HUES6 (cell line): ENCODE results near the gene RBFOX1.

Experiments used
- H3K27ac ChIP-seq: 2 replicates; pipeline ENCODE4 v1.7.0; 2013; ENCODE audit warnings: low read depth, mild to moderate bottlenecking, low read length, inconsistent platforms
- H3K27me3 ChIP-seq: 2 replicates; pipeline ENCODE4 v1.6.1; 2013; ENCODE audit warnings: low read length; ENCODE audit not compliant: control insufficient read depth, insufficient read depth
- H3K36me3 ChIP-seq: 2 replicates; pipeline ENCODE4 v1.6.1; 2013; ENCODE audit warnings: low read length; ENCODE audit not compliant: control insufficient read depth, insufficient read depth
- H3K4me1 ChIP-seq: 2 replicates; pipeline ENCODE4 v1.6.1; 2013; ENCODE audit warnings: low read length; ENCODE audit not compliant: control insufficient read depth, insufficient read depth
- H3K4me3 ChIP-seq: 2 replicates; pipeline ENCODE4 v1.5.1; 2013; ENCODE audit warnings: low read depth, low read length
- H3K9ac ChIP-seq: one replicate; pipeline ENCODE4 v1.6.1; 2013; ENCODE audit warnings: mild to moderate bottlenecking, low read length
- H3K9me3 ChIP-seq: 2 replicates; pipeline ENCODE4 v1.6.1; 2013; ENCODE audit warnings: low read depth, low read length; ENCODE audit not compliant: control insufficient read depth, insufficient read depth

The RBFOX1 gene

GRCh38 chr16:7561908-7562405, 229.3 kb downstream of the RBFOX1 start:
- Histone ChIP-seq H3K4me1 (no peaks in the 10 kb centered on the region), H3K9me3 (no peaks in the 10 kb centered on the region), H3K4me3 (no peak overlapping the region), H3K36me3 (no peaks in the 10 kb centered on the region), H3K9ac (no peak overlapping the region), H3K27me3 (no peaks in the 10 kb centered on the region), H3K27ac (no peak overlapping the region)

GRCh38 chr16:7566360-7566759, 233.7 kb downstream of the RBFOX1 start:
- H3K27ac ChIP-seq, result no peak overlapping the region
- no peak overlapping the region for H3K9ac ChIP-seq
- H3K27me3 ChIP-seq, result no peaks in the 10 kb centered on the region
- H3K4me1 ChIP-seq, result no peaks in the 10 kb centered on the region
- H3K4me3 ChIP-seq, result no peak overlapping the region
- no peaks in the 10 kb centered on the region for H3K9me3 ChIP-seq
- no peaks in the 10 kb centered on the region for H3K36me3 ChIP-seq

- Histone ChIP-seq H3K9ac (no peak overlapping the region), H3K4me1 (no peaks in the 10 kb centered on the region), H3K27me3 (no peaks in the 10 kb centered on the region), H3K9me3 (no peaks in the 10 kb centered on the region), H3K4me3 (no peak overlapping the region), H3K27ac (no peak overlapping the region), H3K36me3 (no peaks in the 10 kb centered on the region)
Measured at GRCh38 chr16:7571366-7571765, 238.7 kb downstream of the RBFOX1 start.

- H3K27ac ChIP-seq, result no peak overlapping the region
- no peaks in the 10 kb centered on the region for H3K36me3 ChIP-seq
- H3K9ac ChIP-seq, result no peak overlapping the region
- no peaks in the 10 kb centered on the region for H3K9me3 ChIP-seq
- H3K4me3 ChIP-seq, result no peak overlapping the region
- H3K4me1 ChIP-seq, result no peaks in the 10 kb centered on the region
- no peaks in the 10 kb centered on the region for H3K27me3 ChIP-seq
Measured at GRCh38 chr16:7577588-7577987, 244.9 kb downstream of the RBFOX1 start.

GRCh38 chr16:7579454-7579853, 246.8 kb downstream of the RBFOX1 start:
- H3K4me3 ChIP-seq, result no peak overlapping the region
- H3K4me1 ChIP-seq, result no peaks in the 10 kb centered on the region
- no peak overlapping the region for H3K27ac ChIP-seq
- H3K9me3 ChIP-seq, result no peaks in the 10 kb centered on the region
- no peaks in the 10 kb centered on the region for H3K36me3 ChIP-seq
- H3K9ac ChIP-seq, result no peak overlapping the region
- no peaks in the 10 kb centered on the region for H3K27me3 ChIP-seq

- no peaks in the 10 kb centered on the region for H3K27me3 ChIP-seq
- no peak overlapping the region for H3K4me3 ChIP-seq
- no peaks in the 10 kb centered on the region for H3K9me3 ChIP-seq
- H3K4me1 ChIP-seq, result no peaks in the 10 kb centered on the region
- H3K36me3 ChIP-seq, result no peaks in the 10 kb centered on the region
- no peak overlapping the region for H3K9ac ChIP-seq
- no peak overlapping the region for H3K27ac ChIP-seq
Measured at GRCh38 chr16:7581175-7581574, 248.5 kb downstream of the RBFOX1 start.

GRCh38 chr16:7583396-7583795, 250.8 kb downstream of the RBFOX1 start:
- Histone ChIP-seq H3K27me3 (no peaks in the 10 kb centered on the region), H3K9ac (no peak overlapping the region), H3K9me3 (no peaks in the 10 kb centered on the region), H3K36me3 (no peaks in the 10 kb centered on the region), H3K4me1 (no peaks in the 10 kb centered on the region), H3K27ac (no peak overlapping the region), H3K4me3 (no peak overlapping the region)

- Histone ChIP-seq H3K27ac (no peak overlapping the region), H3K27me3 (no peaks in the 10 kb centered on the region), H3K9me3 (no peaks in the 10 kb centered on the region), H3K36me3 (no peaks in the 10 kb centered on the region), H3K4me1 (no peaks in the 10 kb centered on the region), H3K4me3 (no peak overlapping the region), H3K9ac (no peak overlapping the region)
Measured at GRCh38 chr16:7584561-7584960, 251.9 kb downstream of the RBFOX1 start.

GRCh38 chr16:7585705-7586104, 253.1 kb downstream of the RBFOX1 start:
- H3K36me3 ChIP-seq, result no peaks in the 10 kb centered on the region
- H3K9ac ChIP-seq, result no peak overlapping the region

GRCh38 chr16:7590934-7591333, 258.3 kb downstream of the RBFOX1 start:
- H3K4me1 ChIP-seq, result no peaks in the 10 kb centered on the region
- no peak overlapping the region for H3K27ac ChIP-seq
- no peaks in the 10 kb centered on the region for H3K36me3 ChIP-seq
- H3K9ac ChIP-seq, result no peak overlapping the region
- no peaks in the 10 kb centered on the region for H3K27me3 ChIP-seq
- H3K4me3 ChIP-seq, result no peak overlapping the region
- no peaks in the 10 kb centered on the region for H3K9me3 ChIP-seq

More at GRCh38 chr16:7585705-7586104, 253.1 kb downstream of the RBFOX1 start:
- no peaks in the 10 kb centered on the region for H3K4me1 ChIP-seq
- no peaks in the 10 kb centered on the region for H3K9me3 ChIP-seq
- H3K27ac ChIP-seq, result no peak overlapping the region
- no peaks in the 10 kb centered on the region for H3K27me3 ChIP-seq
- no peak overlapping the region for H3K4me3 ChIP-seq

- Histone ChIP-seq H3K36me3 (no peaks in the 10 kb centered on the region), H3K9ac (no peak overlapping the region), H3K4me1 (peaks cover 5% of the 10 kb centered on the region; the same call in 1 of the 2 replicates), H3K27me3 (no peaks in the 10 kb centered on the region), H3K27ac (no peak overlapping the region), H3K9me3 (no peaks in the 10 kb centered on the region), H3K4me3 (no peak overlapping the region)
Measured at GRCh38 chr16:7596308-7596707, 263.7 kb downstream of the RBFOX1 start.

GRCh38 chr16:7597677-7598076, 265.0 kb downstream of the RBFOX1 start:
- H3K36me3 ChIP-seq, result no peaks in the 10 kb centered on the region
- H3K27ac ChIP-seq, result no peak overlapping the region
- no peaks in the 10 kb centered on the region for H3K27me3 ChIP-seq
- no peaks in the 10 kb centered on the region for H3K9me3 ChIP-seq
- peaks cover 12% of the 10 kb centered on the region for H3K4me1 ChIP-seq
- H3K9ac ChIP-seq, result no peak overlapping the region
- H3K4me3 ChIP-seq, result no peak overlapping the region
